NOMO-1 treated with DMSO at 0.1 percent for 48 hours (cell line): ENCODE measurements around the gene CCDC17.
"Not testable (repeated sequence)": the region's sequence is repeated elsewhere in the genome, so short reads cannot be mapped to it uniquely, and the experiment has no call there.

ENCODE experiments used
- DNase-seq: peaks from one replicate; lab custom pipeline; 2025; ENCODE audit not compliant: unreplicated experiment; lab: John Stamatoyannopoulos, UW

CCDC17 gene

DNA sequence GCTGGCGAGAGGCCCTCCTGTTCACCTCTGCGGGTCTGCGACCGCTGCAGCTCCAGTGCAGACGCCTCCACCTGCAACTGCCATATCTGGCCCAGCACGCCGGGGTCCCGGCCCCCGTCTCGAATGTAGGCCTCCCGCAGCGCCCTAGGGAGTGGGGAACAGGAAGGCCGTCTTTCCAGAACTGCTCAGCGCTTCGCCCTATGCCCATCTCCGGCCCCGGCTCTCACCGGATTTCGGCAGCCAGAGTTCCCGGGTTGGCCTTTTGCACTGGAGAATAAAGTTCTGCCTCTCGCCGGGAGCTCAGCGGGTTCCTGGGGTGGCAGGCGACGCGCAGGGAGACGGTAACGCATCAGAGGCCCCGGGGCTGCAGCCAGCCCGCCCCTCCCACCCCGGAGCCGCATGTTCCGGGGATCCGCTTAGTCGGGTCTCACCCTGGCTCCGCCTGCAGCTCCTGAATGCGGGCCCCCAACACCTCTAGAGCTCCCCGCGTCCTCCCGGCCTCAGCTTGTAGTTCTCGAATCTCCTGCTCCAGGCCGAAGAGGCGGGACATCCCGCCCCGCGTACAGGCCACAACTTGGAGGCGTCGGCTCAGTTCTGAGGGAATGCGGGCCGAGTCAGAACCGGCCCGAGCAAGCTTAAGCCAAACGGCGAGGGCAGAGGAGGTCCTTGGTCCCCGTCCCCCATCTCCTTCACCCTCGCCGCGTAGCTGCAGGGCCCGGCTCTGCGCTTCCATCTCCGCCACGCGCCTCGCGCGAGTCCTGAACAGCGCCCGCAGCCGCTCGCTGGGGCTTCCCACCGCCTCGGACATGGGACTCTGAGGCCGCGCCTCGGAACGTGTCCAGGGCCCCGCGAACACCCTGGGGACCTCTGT lies 1.1 kb downstream of the CCDC17 start:
- no peak for DNase-seq

DNA sequence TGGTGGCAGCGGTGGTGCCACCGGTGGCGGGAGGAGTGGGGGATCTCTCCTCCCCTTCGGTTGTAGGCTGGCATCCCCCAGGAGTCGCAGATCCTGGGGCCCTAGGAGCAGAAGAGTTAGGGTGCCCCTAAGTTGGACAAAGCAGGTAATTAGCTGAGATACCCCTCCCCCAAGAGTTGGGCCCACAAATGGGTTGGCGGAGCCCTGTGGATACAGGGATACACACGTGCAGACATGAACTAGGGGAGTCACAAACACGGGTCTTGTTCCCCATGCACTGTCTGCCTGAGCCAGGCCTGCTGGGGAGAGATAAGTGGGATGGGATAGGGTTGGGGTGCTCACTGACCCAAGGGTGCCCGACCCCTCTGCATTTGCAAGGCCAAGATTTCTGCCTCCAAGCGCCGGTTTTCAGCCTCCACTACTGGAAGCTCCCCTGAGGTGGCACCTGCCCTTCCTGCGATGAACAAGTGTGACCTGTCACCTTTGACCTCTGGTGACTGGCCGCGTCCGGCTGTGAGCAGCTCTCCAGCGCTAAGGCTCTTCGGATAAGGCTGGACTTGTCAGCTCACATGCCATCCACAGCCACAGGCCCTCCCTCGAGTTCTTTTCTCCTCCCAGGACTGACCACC lies 1.8 kb downstream of the CCDC17 start:
- no peak for DNase-seq

DNA sequence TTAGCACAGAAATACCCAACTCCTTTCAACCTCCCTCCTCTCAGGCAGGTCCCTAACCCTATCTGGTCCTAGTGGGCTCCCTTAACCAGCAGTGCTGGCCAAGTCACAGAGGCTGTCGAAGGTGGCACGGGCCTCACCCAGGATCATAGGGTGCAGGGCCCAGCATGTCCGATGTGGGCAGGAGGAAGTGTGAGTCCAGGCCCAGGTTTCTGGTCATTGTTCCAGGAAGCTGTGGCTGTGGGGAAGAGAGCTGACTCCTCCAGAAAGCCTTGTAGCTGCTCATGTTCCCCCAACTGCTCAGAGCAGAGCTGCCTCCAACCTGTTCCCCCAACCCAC lies 2.4 kb downstream of the CCDC17 start:
- no peak for DNase-seq

DNA sequence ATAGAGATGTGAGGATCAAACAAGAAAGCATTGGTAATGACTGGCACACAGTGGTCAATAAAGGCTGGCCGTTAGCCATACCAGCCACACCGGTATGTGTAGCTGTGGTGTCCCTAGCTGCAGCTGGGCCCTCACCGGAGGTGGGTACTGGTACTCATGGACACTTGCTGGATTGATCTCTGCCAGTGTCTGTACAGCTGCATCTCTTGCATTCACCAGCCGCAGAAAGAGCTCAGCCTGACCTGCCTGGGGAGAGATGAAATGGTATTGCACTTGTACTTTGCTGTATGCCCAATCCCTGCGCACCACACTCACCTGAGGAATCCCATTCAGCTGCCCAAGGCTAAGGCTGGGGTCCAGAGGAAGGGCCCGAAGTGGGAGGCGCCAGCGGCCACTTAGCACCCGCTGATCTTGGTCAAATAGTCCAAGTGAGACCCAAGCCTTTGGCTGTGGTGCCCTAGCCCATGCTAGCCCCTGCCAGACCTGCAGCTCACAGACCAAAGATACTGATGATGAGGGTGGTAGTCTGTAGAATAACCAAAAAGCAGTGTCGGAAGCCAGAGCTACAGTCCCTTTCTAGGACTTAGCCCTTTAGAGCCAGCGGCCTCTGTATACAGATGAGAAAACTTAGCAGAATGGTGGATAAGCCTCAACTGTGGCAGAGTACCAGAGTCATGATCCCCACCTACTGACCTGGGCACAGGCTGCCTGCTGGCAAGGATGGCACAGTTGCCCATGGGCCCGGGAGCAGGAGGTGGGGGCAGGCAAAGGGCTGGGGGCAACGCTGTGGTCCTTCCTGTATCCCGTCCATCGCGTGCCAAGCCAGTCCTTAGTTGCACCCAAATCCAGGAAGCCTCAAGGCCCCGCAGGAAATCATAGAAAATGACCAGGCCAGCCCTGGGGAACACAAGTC lies 3.0 kb downstream of the CCDC17 start:
- no peak for DNase-seq

DNA sequence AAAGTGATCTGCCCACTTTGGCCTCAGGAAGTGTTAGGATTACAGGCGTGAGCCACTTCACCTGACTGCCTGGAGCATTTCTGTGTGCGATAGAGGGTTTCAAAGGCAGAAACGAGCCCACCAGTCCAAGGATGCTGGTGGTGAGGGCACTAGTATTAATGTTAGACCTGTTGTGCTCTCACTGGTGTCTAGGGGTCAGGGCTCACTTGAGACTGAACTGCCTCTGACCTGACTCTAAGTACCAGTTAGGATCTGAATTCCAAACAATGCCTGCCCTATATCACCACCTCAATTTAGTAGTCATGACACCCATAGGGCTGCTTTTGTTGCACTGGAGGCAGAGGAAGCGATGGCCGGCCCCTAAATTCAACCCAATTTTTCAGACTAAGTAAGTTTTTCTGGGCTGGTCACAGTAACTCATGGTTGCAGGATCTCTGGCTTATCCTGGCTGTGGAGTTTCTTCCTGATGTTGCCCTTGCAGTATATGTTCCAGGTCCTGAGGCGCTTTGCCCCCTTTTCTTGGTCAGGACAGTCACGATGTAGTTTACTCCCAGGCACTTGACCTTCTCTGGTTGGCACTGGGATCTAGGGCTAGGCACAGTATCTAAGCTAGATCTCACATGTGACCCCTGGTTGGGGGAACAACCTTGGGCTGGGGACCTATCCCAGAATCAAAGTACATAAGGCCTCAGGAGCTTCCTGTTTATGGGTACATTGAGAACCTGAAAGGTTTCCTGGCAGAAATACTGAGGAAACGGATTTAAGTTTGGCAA lies 4.5 kb downstream of the CCDC17 start:
- no peak for DNase-seq

DNA sequence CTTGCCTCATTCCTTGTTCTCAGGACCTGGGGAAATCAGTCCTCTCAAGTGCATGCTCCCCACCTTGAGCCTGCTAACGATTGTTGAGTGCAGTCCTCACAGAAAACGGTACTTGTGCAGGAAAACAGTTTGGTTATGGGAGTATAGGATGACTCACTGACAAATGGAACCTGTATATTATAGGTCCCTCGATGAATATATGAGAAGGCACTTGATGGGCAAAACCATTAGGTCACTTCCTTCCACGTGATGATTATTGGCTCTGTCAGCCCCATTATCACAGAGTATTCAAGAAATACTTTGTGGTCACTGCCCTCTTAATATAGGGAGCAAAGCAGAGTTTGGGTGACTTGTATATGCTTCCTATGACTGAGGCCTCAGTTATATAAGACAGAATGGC lies 6.2 kb downstream of the CCDC17 start:
- DNase-seq = no peak

DNA sequence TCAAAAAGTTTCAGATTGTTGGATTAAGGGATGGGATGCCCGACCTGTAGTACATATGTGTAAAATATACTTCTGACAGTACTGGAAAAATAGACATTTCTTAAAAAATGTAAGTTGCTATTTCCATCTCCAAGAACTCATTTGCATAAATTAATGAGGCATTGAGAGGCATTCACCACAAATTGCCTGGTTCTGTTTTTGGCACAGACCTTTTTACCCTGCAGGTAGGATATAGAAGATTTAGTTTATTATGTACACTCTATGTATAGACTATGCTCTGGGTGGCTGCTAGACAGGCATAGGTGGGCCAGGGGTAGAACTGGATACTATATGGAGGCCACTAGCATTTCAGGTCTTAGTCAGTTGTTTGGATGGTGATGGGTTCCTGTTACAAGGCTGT lies 8.0 kb downstream of the CCDC17 start:
- DNase-seq = no peak

DNA sequence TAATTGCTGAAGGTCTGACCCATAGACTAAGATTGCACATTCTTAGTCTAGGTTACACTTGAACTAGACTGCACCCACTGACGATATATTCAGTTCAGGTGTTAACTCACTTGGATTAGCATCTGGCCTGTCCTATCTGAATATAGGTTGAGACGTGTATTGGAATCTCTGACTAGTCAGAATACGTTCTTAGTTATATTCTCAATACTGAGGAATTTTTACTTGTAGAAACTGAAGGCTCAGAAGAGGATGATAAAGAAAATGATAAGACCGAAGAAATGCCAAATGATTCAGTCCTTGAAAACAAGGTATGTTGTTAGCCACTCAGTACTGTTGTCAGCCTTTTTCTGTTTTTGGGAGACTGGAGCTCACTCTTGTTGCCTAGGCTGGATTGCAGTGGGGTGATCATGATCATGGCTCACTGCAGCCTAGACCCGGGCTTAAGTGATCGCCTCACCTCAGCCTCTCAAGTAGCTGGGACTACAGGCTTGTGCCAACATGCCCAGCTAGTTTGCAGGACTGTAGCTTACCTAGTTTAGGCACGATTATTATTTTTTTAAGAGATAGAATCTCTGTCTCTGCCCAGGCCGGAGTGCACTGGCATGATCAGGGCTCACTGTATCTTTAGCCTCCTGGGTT lies 10.8 kb downstream of the CCDC17 start:
- no peak for DNase-seq

DNA sequence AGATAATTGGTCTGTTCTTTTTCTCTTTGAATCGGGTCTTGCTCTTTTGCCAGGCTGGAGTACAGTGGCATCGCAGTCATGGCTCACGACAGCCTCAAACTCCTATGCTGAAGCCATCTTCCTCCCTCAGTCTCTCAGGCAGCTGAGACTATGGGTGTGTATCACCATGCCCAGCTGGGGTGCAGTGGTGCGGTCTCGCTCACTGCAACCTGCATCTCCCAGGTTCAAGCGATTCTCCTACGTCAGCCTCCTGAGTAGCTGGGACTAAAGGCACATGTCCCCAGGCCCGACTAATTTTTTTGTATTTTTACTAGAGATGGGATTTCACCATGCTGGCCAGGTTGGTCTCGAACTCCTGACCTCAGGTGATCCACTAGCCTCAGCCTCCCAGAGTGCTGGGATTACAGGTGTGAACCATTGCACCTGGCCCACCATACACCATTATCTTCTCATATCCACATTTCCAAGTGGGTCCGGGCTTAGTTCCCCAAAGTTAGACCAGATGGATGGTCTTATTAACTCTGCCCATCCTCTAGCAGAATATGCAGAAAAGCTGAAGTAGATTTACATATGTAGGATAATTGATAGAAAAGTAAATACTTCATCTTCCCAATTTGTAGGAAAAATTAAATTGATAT lies 13.1 kb downstream of the CCDC17 start:
- DNase-seq = no peak

DNA sequence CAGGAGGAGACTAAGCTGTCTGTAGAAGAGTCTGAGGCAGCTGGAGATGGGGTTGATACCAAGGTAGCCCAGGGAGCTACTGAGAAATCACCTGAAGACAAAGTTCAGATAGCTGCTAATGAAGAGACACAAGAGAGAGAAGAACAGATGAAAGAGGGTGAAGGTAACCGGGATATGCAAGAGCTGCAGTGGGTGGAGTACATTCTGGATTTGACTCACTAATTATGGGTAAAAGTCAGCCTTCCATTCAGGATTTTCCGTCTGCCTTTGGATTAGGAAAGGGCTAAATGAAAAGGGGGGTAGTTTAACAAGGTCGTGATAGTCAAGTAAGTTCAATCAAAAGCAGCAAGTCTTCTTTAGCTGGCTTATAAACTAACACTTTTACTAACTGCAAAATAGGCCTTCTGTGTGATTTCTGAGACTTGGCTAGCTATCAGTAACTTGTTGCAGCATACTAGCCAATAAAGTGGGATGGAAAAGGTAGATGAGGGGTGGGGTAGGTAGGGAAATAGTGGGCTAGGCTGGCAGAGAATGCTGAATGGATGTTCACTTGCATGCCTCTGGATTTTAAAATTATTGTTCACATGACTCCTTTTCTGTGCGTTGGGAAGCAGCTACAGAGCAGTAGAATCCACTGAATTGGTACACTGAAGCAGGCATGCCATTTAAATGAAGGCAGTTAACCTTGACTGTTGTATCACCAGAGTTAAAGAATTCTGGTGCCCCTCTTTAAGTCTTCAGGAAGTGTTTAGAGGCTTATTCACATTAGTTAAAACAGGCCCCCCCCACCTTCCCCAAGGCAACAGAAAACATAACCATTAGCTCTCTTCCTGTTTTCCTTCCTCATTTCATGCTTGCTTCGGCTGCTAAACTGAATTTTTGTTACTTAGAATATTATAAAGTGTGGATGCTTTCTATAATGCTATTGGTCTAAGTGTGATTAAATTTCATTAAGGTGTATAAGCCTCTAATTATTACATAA lies 15.4 kb downstream of the CCDC17 start:
- DNase-seq = peak; percentile 75

DNA sequence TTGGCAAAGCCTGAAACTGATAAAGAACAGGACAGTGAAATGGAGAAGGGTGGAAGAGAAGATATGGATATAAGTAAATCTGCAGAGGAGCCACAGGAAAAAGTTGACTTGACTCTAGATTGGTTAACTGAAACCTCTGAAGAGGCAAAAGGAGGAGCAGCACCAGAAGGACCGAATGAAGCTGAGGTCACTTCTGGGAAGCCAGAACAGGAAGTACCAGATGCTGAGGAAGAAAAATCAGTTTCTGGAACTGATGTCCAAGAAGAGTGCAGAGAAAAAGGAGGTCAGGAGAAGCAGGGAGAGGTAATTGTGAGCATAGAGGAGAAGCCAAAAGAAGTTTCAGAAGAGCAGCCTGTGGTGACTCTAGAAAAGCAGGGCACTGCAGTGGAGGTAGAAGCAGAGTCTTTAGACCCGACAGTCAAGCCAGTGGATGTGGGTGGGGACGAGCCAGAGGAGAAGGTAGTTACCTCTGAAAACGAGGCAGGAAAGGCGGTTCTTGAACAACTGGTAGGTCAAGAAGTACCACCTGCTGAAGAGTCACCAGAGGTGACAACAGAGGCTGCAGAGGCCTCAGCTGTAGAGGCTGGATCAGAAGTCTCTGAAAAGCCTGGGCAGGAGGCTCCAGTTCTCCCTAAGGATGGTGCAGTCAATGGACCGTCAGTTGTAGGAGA lies 16.3 kb downstream of the CCDC17 start:
- no peak for DNase-seq

DNA sequence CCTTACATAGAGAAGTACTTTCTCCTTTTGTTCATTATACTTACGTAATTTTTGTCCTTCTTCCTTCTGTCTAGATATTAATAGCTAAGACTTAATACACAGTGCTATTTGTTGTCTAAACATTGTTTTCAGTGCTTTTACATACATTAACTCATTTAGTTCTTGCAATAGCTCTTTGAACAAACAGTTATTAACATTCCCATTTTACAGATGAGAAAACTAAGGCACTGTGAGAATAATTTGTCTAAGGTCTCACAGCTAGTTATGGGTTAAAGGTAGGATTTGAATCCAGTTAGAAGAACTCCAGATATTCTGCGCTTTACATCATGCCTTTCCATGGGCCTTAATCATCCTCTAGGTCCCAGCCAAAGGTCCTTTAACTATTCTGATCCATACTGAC lies 19.6 kb downstream of the CCDC17 start:
- no peak for DNase-seq

DNA sequence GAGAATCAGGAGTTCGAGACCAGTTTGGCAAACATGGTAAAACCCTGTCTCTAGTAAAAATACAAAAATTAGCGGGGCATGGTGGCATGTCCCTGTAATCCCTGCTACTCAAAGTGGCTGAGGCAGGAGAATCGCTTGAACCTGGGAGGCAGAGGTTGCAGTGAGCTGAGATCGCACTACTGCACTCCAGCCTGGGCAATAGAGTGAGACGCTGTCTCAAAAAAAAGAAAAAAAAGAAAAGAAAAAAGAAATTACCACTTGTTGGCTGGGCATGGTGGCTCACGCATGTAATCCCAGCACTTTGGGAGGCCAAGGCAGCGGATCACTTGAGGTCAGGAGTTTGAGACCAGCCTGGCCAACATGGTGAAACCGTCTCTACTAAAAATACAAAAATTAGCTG lies 27.1 kb downstream of the CCDC17 start:
- DNase-seq = not testable (repeated sequence)

DNA sequence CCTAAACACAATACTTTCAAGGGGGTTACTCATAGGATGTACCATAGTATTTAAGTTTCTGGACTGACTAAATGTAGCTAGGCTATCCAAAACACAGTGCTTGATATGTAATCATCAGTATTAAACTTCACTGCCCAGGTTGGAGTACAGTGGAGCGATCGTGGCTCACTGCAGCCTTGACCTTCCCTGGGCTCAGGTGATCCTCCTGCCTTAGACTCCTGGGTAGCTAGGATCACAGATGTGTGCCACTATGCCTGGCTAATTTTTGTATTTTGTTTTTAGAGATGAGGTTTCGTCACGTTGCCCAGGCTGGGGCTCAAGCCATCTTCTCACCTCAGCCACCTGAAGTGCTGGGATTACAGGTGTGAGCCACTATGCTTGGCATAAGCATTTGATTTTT lies 29.4 kb downstream of the CCDC17 start:
- DNase-seq = no peak

DNA sequence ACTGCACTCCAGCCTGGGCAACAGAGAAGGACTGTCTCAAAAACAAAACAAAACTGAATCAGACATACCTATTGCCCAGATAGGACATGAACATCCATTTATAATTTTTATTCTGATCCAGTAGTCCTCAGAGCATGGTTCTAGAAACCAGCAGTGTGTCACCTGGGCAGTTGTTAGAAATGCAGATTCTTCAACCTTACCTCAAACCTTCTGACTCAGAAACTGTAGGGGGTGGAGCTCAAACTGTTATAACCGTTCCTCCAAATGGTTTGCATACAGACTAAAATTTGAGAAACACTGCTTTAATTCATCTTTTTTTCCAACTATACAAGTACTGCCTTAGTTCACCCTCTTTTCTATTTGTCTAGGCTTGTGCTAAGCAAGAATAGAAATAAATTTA lies 34.0 kb downstream of the CCDC17 start:
- no peak for DNase-seq

DNA sequence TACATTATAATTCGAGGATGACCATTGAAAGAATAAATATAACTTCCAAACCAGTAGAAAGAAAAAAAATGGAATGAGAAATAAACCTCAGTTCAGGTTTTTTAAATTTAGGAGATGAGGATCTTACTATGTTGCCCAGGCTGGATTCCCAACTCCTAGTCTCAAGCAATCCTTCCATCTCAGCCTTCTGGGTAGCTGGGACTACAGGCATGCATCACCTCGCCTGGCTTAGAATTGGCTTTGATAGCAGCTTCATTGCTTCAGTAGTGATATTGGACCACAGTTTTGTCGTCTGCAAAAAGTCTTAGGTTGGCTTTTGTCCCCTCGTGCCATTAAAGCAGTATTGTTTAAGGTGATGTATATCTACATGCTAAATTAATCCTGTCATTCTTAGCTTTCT lies 37.1 kb downstream of the CCDC17 start:
- DNase-seq = no peak

DNA sequence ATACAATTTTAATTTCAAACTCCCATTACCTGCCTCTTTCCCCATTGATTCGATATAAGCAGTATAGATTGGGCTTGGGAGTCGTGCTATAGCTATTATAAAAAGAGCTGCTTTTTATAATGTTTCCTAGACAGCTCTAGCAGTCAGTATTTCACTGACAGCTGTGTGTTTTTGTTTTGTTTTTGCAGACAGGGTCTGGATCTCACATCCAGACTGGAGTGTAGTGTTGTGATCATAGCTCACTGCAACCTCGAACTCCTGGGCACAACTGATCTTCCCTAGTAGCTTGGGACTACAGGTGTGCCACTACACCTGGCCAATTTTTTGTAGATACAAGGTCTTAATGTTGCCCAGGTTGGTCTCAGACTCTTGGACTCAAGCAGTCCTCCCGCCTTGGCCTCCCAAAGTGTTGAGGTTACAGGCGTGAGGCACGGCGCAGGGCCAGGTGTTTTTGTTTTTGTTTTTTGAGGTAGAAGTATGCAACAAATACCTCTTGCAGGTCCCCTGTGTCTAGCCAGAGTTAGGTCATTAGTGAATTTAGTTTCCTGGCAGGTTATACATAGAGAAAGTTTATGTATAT lies 38.3 kb downstream of the CCDC17 start:
- no peak for DNase-seq

DNA sequence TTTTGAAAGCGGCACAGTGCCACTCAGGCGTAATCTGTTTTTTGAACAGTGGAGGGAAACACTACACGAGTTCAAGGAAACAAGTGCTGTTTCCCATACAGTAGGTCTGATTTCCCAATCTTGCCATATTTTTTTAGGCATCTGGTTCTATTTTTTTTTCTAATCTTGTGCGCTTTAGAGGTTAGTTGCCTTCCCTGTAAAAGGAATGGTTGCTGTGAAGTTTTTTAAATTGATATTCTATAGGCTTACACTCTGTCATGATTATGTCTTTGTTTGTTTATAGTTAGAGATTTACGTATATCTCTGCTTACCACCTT lies 38.8 kb downstream of the CCDC17 start:
- no peak for DNase-seq
